CD4-positive, alpha-beta T cell treated with Interleukin-4 for 4 hours (primary cell): ENCODE data around the gene RCL1.
"Not testable (repeated sequence)": the region's sequence is repeated elsewhere in the genome, so short reads cannot be mapped to it uniquely, and the experiment has no call there.

Source experiments
- DNase-seq: peaks from one replicate; pipeline ENCODE4 v3.0.0-alpha.2; 2020

RCL1 gene, protein sequence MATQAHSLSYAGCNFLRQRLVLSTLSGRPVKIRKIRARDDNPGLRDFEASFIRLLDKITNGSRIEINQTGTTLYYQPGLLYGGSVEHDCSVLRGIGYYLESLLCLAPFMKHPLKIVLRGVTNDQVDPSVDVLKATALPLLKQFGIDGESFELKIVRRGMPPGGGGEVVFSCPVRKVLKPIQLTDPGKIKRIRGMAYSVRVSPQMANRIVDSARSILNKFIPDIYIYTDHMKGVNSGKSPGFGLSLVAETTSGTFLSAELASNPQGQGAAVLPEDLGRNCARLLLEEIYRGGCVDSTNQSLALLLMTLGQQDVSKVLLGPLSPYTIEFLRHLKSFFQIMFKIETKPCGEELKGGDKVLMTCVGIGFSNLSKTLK

GRCh38 chr9:4792572-4793458 is at the start of gene RCL1:
Gene RCL1, plus strand, starts transcription at chr9:4792944. Its CDS starts 148 bp downstream, at chr9:4793092.
- DNase-seq, result peak; percentile 94

DNA sequence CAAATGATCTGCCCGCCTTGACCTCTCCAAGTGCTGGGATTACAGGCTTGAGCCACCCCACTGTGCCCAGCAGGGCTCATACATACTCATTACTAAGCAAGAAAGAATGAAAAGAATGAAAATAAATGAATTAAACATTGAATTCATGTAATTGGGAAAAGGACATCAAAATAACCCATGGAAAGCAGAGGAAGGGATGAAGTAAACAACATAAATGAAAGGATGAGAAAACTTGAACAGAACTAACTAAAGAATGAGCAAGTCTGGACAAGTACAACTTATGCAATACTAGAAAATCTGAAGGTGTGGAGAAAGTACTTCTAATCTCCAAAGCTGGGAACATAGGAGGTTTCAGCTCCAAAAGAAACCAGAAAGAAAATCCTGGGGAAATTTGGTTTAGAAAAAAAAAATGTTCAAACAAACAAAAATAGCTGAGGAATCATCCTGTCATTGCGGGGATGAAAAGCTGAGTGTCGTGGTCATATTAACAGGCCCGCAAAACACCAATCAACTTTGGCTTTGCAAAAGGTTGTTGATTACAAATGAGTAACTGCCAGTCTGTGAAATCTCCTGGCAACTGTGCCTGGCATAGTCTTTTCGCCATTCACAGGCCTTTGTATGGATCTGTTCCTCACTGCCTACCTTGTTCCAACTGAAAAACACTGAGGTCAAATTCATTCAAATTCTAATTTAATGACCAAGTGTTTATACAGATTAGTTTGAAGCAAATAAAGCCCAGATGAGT is 49.4 kb upstream of the RCL1 start:
- no peak for DNase-seq

DNA sequence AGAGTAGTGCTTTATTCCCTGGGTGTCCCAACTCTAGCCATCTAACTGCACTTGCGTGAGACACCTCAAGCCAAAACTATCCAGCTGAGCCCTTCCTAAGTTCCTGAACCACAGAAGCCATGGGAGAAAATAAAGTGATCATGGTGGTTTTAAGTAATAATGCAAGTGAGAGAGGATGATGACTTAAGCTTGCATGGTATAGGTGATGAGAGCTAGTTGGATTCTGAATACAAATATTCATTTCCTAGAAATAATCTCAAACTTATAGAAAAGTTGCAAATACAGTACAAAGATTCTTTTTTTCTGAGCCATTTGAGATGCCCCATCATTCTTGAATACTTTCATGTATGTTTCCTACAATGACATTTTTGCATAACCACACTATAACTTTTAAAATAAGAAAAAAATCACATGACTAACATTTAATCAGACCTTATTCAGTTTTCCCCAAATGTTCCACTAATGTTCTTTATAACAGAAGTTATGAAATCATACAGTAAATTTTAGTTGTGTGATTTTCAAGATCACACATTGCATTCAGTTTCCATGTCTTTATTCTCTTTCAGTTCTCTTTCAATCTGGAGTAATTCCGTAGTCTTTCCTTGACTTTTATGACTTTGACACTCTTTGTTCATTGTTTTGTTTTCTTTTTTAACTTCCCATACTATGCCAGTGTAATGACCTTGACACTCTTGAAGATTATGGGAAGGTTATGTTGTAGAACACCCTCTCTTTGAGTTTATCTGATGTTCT is 46.3 kb upstream of the RCL1 start:
- no peak for DNase-seq

GRCh38 chr9:4748612-4749011 is 44.1 kb upstream of the RCL1 start:
- no peak for DNase-seq

GRCh38 chr9:4750023-4750673 is 42.6 kb upstream of the RCL1 start:
- peak; percentile 49 for DNase-seq

- not testable (repeated sequence) for DNase-seq
These were observed 38.2 kb upstream of the RCL1 start for GRCh38 chr9:4754530-4754929.

GRCh38 chr9:4755026-4755609 is 37.6 kb upstream of the RCL1 start:
- no peak for DNase-seq

- DNase-seq, result no peak
These were observed 36.3 kb upstream of the RCL1 start for GRCh38 chr9:4756420-4756819.

DNA sequence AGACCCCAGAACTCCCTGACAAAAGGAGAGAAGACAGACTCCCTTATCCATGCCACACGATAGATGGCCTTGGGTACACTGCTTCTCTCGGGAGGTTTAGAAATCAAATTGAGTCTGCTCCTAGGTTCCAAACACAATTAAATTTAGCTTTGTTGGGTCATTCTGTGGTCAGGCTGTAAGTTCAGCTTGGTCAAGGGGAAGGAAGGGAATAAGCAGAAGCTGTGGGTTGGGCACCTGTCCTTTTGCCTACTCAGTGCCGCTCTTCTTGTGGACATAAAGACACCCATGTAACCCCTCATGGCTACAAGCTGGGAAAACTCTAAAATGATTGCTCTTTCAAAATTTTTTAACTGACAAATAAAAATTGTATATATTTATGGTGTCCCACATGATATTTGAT is 32.6 kb upstream of the RCL1 start:
- DNase-seq, result no peak

DNA sequence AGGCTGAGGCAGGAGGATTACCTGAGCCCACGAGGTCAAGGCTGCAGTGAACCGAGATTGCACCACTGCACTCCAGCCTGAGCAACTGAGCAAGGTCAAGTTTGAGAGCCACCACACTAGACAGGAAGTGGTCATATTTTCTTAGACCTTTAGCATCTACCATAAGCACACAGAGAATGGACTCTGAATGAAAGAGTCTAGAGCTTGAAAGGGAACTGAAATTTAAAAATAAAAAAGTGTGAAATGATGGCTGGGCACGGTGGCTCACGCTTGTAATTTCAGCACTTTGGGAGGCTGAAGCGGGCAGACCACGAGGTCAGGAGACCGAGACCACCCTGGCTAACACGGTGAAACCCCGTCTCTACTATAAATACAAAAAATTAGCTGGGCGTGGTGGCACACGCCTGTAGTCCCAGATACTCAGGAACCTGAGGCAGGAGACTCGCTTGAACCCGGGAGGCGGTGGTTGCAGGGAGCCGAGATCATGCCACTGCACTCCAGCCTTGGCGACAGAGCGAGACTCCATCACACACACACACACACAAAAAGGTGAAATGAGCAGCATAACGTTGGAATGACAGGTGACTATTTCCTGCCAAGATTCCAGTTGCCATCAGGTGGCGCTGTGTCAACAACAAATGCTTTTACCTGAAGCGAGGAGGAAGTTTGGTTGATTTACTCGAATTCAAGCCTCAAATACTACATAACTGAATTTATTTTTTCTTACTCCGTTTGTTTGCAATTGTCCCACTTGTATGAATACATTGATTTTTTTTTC is 30.4 kb upstream of the RCL1 start:
- peak; percentile 85 for DNase-seq

DNA sequence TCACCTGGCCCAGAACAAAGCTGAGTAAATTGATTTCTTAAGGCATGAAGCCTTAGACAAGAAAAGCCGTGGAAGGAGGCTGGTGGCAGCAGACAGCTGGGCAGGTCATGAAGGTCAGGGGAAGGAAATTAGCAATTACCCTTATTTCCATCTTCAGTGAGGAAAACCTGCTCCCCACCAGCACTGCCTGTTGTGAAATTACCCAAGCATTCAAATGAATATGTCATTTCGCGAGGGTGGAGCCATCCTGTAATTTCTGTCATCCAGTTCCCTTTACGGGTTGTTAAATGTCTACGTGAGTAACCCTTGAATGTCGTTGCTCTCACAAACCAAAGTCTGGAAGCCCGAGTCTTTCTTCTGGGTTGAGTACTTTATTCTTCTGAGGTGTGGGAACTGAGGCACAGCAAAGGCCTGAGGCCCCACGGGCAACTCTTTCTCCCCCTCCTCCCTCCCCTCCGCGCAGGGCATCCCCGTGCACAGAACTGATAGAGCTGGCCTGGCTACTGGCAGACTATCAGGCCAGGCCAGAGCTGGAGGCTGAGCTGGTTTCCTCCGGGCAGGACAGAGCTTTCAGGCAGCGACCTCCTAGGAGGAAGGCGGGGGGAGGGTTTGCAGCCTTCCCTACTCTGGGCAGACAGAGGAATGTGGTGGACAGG is 29.7 kb upstream of the RCL1 start:
- peak; percentile 7 for DNase-seq

DNA sequence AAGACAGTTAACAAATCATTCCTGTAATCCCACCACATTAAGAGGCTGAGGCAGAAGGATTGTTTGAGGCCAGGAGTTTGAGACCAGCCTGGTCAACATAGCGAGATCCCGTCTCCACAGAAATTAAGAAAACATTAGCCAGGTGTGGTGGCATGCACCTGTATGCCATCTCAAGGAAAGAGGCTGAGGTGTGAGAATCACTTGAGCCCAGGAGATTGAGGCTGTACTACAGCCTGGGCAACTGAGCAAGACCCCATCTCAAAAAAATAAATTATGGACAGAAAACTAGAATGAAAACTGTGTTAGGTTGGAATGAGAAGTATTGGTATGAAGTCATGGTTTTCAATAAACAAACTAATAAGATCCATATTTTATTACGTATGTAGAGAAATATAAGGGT is 28.7 kb upstream of the RCL1 start:
- DNase-seq, result no peak

DNA sequence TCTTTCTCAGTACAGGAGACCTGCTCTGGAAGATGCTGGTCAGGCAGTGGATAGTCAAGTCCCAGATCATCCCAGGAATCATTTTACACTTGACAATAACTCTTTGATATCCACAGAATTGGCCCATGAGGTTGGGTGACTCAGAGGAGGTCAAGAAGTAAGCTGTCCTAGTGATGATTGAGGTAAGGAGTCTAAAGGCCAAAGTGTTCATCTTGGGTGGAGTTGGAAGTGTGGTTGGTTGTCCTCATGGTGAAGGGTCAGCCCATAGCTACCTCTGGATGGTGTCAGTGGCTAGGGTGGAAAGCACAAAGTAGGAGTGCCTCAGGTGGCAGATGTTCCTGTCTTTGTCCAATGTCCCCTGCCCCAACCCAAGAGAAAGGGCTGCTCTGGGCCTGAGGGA is 24.1 kb upstream of the RCL1 start:
- DNase-seq, result no peak

DNA sequence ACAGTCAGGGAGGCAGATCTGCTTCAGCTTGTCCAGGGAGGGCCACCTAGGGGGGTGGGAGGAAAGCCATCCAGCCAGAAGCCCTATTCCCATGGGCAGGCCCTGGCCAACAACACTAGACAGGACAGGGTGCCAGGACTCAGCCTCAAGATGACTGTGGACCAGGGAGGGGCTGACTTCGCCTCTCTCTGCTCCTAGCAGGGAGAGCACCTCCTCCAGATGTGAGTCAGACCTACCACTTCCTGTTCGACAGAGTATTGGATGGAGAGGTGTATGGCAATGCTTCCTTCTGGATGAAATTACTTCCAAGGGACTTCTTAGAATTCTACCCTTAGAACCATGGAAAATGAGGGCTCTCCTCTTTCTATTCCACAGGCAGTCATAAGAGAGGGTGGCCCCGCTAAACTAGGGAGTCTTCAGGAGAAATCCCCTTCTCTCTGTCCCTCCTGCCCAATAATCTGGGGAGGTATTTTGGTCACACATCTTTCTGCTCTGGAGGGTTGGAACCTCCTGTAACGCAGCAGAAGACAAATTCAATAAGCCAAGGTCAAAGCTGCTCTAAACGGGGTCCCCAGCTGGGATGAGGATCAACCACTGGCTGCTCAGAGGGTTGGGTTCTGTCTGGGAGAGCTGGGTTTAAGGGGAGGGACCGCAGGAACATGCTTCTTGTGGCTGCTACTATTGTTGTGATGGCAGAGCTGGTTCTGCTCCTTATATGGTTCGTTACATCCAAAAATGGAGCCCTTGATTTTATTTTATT is 23.2 kb upstream of the RCL1 start:
- DNase-seq, result no peak

DNA sequence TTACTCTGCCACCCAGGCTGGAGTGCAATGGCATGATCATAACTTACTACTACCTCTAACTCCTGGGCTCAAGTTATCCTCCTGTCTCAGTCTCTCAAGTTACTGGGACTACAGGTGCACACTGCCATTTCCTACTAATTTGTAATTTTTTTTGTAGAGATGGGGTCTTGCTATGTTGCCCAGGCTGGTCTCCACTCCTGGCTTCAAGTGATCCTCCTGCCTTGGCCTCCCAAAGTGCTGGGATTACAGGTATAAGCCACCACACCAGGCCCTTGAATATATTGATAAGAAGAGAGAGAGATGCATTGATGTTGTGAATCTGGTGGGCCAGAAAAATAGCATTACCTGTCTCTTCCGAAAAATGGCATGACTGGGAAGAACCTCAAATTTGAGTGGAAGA is 21.0 kb upstream of the RCL1 start:
- DNase-seq, result no peak

- DNase-seq, result no peak
These were observed 18.5 kb upstream of the RCL1 start for GRCh38 chr9:4774209-4774608.

DNA sequence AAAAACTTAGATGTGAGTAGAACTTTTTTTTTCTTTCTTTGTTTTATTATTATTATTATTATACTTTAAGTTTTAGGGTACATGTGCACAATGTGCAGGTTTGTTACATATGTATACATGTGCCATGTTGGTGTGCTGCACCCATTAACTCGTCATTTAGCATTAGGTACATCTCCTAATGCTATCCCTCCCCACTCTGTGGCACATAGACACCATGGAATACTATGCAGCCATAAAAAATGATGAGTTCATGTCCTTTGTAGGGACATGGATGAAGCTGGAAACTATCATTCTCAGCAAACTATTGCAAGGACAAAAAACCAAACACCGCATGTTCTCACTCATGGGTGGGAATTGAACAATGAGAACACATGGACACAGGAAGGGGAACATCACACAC is 17.8 kb upstream of the RCL1 start:
- DNase-seq, result not testable (repeated sequence)

DNA sequence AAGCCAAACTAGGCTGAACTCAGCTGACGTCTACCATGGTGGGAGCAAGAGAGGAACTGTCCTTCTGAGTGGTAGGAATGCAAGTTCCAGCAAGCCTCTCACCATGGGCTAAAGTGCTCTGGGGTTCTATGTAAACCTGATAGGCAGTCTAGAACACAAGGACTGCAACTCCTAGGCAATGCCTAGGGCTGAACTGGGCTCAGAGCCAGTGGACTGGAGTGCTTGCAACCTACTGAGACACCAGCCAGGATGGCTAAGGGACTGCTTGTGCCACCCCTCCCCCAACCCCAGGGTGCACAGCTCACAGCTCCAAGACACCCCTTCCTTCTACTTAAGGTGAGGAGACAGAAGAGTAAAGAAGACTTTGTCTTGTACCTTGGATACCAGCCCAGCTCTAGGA is 12.1 kb upstream of the RCL1 start:
- DNase-seq, result no peak

DNA sequence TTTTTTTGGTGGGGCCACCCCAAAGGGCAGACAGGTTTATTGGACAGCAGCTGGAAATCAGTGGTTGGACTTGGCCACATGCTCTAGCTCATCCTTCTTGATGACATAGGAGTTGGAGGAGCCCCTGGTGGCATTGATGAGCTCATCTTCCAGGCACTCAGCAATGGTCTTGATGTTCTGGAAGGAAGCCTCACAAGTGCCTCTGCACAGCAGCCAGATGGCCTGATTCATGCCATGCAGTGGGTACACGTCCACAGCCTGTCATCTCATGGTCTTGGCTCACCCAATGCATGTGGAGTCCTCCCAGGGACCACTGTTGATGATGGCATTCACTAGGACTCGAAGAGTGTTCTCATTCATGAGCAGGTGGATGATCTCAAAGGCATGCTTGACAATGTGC is 11.3 kb upstream of the RCL1 start:
- no peak for DNase-seq

DNA sequence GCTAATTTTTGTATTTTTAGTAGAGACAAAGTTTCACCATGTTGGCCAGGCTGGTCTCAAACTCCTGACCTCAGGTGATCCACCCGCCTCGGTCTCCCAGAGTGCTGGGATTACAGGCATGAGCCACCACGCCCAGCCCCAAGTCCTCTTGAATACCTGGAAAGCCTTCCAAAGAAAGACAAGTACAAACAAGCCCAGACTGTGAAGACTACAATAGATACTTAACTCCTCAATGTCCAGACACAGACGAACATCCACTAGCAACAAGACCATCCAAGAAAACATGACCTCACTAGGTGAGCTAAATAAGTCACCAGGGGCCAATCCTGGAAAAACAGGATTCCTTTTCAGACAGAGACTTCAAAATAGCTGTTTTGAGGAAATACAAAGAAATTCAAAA is 9.6 kb upstream of the RCL1 start:
- DNase-seq, result not testable (repeated sequence)
